Breast epithelium (tissue), 4 donors: ENCODE results near the gene EFTUD2. TPM values are rescaled to one million over a fixed set of nuclear protein-coding genes. Genes with fewer than 3 reads are reported as not detected.

Source experiments
- DNase-seq, 2 donors: peaks; one replicate each; pipeline ENCODE4 v3.0.0-alpha.2; 2019; ENCODE audit warnings: low spot score in 2 of 2
- H3K27ac ChIP-seq, 2 donors: fragments of 200-600 bp; sonication (generic) in 1 of 2; one replicate each; pipeline ENCODE4 v1.5.1; 2016 to 2019; ENCODE audit warnings: mild to moderate bottlenecking in 1 of 2
- H3K27me3 ChIP-seq, 2 donors: fragments of 200-600 bp; sonication (generic) in 1 of 2; one replicate each; pipeline versions ENCODE4 v1.5.1 to v1.6.0; 2017 to 2019; ENCODE audit warnings: control low read depth in 1 of 2, mild to moderate bottlenecking in 1 of 2
- H3K36me3 ChIP-seq: fragments of 200-600 bp; one replicate; pipeline ENCODE4 v1.5.1; 2019
- H3K4me1 ChIP-seq, 2 donors: fragments of 200-600 bp; sonication (generic); one replicate each; pipeline ENCODE4 v1.5.1; 2016 to 2019; ENCODE audit warnings: control low read depth in 1 of 2
- H3K4me3 ChIP-seq, 3 donors: fragments of 200-600 bp; sonication (generic); 1 replicate in 2 of 3; 2 replicates in 1 of 3; pipeline ENCODE4 v1.5.1; 2016 to 2019; ENCODE audit warnings: mild to moderate bottlenecking in 3 of 3, moderate library complexity in 2 of 3
- H3K9me3 ChIP-seq, 2 donors: fragments of 200-600 bp; sonication (generic) in 1 of 2; one replicate each; pipeline ENCODE4 v1.5.1; 2016 to 2019; ENCODE audit warnings: control low read depth in 1 of 2
- CTCF ChIP-seq, 3 donors: fragments of 450-650 bp; IDR thresholded peaks; one replicate each; pipeline ENCODE4 v1.5.1; 2016 to 2017; ENCODE audit warnings: antibody characterized with exemption in 3 of 3, mild to moderate bottlenecking in 3 of 3, moderate library complexity in 3 of 3
- POLR2A ChIP-seq: fragments of 450-650 bp; IDR thresholded peaks from one replicate; pipeline ENCODE4 v1.6.1; 2016; ENCODE audit warnings: antibody characterized with exemption, mild to moderate bottlenecking, moderate library complexity
- POLR2AphosphoS5 ChIP-seq, 3 donors: sonication (generic); formaldehyde crosslinking; IDR thresholded peaks; one replicate each; pipeline ENCODE4 v1.6.1; 2017; ENCODE audit warnings: antibody characterized with exemption in 3 of 3
- intact Hi-C: fragments of 100-400 bp; cut with DNase I; formaldehyde crosslinking; loops from one replicate; pipeline ENCODE4 v1.15.1; 2023; ENCODE audit warnings: low total_unique reads
- total RNA-seq, 3 donors: library from RNA; depleted of rRNA; stranded (reverse); fragments of >200 nt; gene quantifications; one replicate each; pipeline ENCODE4 v1.1.0, GENCODE V29; 2016

Gene EFTUD2
- total RNA-seq, 3 donors from 2014 or later: 58.1 to 71.4 (median 60.0) TPM

DNA sequence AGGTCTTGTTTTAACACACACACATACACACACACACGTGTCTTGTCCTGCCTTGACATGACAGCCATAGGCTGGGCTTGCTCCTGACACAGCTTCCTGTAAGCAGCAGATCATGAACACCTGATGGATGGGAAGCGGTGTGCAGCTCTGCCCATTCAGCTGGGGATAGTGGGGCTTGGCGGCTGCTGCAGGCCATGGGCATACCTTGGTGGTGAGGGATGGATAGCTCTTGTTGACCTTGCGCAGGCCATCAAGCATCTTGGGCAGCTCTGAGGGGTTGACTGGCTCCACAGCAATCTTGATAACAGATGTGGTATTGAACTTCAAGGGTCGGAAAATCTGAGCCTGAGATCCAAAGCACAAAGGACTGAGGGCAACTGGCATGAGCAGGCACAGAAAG lies 39.5 kb downstream of the EFTUD2 start:
- Histone ChIP-seq H3K9me3 (no peaks in the 10 kb centered on the region), H3K27ac (no peak overlapping the region), H3K36me3 (peaks cover 6% of the 10 kb centered on the region), H3K4me3 (no peak overlapping the region), H3K27me3 (no peaks in the 10 kb centered on the region), H3K4me1 (no peaks in the 10 kb centered on the region)
- intact Hi-C loops: no loop called here
- TF ChIP-seq POLR2AphosphoS5 (IDR thresholded peaks at IDR 0.05): no peak
- TF ChIP-seq POLR2A: no peak
- TF ChIP-seq CTCF (IDR thresholded peaks at IDR 0.05): no peak
- no peak for DNase-seq

DNA sequence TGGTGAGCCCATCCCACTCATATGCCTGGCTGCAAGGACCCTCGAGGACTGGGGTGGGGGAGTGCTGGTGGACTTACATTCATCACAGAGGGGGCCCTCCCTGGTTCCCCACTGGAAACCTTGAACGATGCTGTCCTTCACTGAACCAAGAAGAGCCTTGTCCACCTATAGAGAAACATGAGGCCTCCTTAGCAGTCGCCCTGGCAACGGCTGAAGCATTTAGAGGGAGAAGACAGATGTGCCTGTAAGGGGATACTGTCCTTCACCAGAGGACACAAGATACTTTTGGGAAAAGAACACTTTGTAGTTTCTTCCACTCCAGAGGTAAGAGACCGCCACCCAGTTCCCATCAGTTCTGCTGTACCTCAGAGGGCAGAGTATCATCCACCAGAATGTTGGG lies 45.1 kb downstream of the EFTUD2 start:
- H3K27me3 ChIP-seq: no peaks in the 10 kb centered on the region
- no peak for DNase-seq
- H3K4me1 ChIP-seq: no peaks in the 10 kb centered on the region
- no peaks in the 10 kb centered on the region for H3K9me3 ChIP-seq
- H3K36me3 ChIP-seq: peaks cover 12% of the 10 kb centered on the region
- H3K4me3 ChIP-seq: no peak overlapping the region
- no peak overlapping the region for H3K27ac ChIP-seq
- TF ChIP-seq CTCF (IDR thresholded peaks at IDR 0.05) (no peak), POLR2A (no peak), POLR2AphosphoS5 (IDR thresholded peaks at IDR 0.05) (no peak)
- intact Hi-C loops: loop anchor here (5.0 kb wide), 1 partner anchor 502 kb away; no protein-coding TSS in a partner anchor

GRCh38 chr17:44850612-44851011 lies 48.6 kb downstream of the EFTUD2 start:
- DNase-seq: no peak
- Histone ChIP-seq H3K4me1 (no peaks in the 10 kb centered on the region), H3K36me3 (peaks cover 12% of the 10 kb centered on the region), H3K27me3 (no peaks in the 10 kb centered on the region), H3K9me3 (no peaks in the 10 kb centered on the region), H3K4me3 (no peak overlapping the region), H3K27ac (peak overlapping the region in 1 of 2 donors; percentile 25)
- TF ChIP-seq POLR2A: no peak
- no peak for TF ChIP-seq POLR2AphosphoS5 (IDR thresholded peaks at IDR 0.05)
- no peak for TF ChIP-seq CTCF (IDR thresholded peaks at IDR 0.05)
- intact Hi-C loops: loop anchor here (5.0 kb wide), 1 partner anchor 498 kb away; no protein-coding TSS in a partner anchor

DNA sequence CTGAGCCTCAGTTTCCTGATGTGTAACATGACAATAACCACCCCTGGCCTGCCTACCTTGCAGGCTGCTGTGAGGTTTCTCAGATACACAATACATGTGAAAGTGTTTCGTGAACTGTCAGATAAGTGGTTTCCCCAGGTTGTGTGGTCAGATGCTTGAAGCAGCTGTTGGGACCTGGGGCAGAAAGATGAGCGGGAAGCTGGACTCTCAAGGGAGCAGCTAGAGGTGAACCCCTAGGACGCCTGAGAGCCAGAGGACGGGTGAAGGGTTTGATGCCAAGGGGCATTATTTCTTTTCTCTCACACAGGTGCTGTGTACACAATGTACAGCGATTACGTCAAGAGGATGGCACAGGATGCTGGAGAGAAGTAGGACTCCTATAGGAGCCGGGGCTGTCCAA lies 49.2 kb downstream of the EFTUD2 start:
- no peak for TF ChIP-seq POLR2A
- TF ChIP-seq POLR2AphosphoS5 (IDR thresholded peaks at IDR 0.05): no peak
- no peak for TF ChIP-seq CTCF (IDR thresholded peaks at IDR 0.05)
- peaks cover 12% of the 10 kb centered on the region for H3K36me3 ChIP-seq
- intact Hi-C loops: loop anchor here (5.0 kb wide), 1 partner anchor 498 kb away; no protein-coding TSS in a partner anchor
- no peaks in the 10 kb centered on the region for H3K9me3 ChIP-seq
- H3K27ac ChIP-seq: no peak overlapping the region
- no peaks in the 10 kb centered on the region for H3K27me3 ChIP-seq
- no peak overlapping the region for H3K4me3 ChIP-seq
- no peak for DNase-seq
- H3K4me1 ChIP-seq: no peaks in the 10 kb centered on the region

DNA sequence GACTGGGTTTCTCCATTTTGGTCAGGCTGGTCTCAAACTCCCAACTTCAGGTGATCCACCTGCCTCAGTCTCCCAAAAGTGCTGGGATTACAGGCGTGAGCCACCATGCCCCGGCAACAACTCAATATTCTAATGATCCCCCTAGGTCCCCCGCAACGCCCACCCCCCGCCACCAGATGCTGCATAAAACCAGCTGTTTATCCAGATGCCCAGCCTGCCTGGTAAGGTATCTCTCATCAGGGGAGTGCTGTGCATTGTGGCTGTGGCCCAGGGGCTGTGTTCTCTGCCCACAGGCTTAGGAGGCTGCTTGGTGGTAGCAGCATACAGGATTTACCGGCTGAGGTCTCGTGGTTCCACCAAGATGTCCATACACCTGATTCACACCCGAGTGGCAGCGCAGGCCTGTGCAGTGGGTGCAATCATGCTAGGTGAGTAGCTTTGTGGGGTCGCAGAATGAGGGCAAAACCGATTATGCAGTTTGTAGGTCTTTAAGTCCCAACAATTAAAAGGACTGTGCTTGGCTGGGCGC lies 50.2 kb downstream of the EFTUD2 start:
- H3K4me3 ChIP-seq: no peak overlapping the region
- no peaks in the 10 kb centered on the region for H3K27me3 ChIP-seq
- peak overlapping the region in 1 of 2 donors; percentile 25 for H3K27ac ChIP-seq
- no peak for DNase-seq
- H3K36me3 ChIP-seq: peaks cover 12% of the 10 kb centered on the region
- H3K9me3 ChIP-seq: no peaks in the 10 kb centered on the region
- intact Hi-C loops: no loop called here
- TF ChIP-seq POLR2A (no peak), CTCF (IDR thresholded peaks at IDR 0.05) (no peak), POLR2AphosphoS5 (IDR thresholded peaks at IDR 0.05) (no peak)
- no peaks in the 10 kb centered on the region for H3K4me1 ChIP-seq
